ENCODE measurements around the gene CIROP.
A peak's percentile ranks its signal among the peaks of the same experiment; 100 is the strongest.
"Not testable (repeated sequence)": the region's sequence is repeated elsewhere in the genome, so short reads cannot be mapped to it uniquely, and the experiment has no call there.

Gene CIROP

DNA sequence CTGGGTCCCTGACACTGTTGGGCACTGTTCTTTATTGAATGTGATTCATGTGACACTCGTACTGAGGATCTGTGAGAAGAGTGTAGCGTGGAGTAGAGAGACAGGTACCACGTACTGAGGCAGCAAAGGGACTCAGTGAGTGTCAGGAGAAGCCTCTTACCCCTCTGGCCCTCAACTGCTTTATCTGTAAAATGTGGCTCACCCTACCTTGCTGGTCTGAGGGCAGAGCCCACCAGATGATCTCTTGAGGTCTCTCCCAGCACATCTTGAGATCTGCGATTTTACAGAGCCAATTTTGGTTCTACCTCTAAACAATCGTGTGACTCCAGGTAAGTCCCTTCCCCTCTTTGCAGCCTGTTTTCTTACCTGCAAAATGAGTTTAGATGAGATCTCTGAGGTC is 11.1 kb upstream of the CIROP start:
- FAIRE-seq (no peak), DNase-seq (ENCODE audit: insufficient read length, low spot score) (no peak)
- TF ChIP-seq TAF1 (IDR thresholded peaks at IDR 0.05; ENCODE audit: low read depth, low read length) (no peak), PAX5 (IDR thresholded peaks at IDR 0.05; ENCODE audit: insufficient read depth, low read length, severe bottlenecking) (no peak), POLR2A (IDR thresholded peaks at IDR 0.05; ENCODE audit: low read depth, low read length) (no peak), POU2F2 (IDR thresholded peaks at IDR 0.05; ENCODE audit: low read depth, low read length) (no peak), SPI1 (IDR thresholded peaks at IDR 0.05; ENCODE audit: low read depth, low read length) (no peak), POLR2AphosphoS5 (IDR thresholded peaks at IDR 0.05; ENCODE audit: low read depth, low read length) (no peak)

DNA sequence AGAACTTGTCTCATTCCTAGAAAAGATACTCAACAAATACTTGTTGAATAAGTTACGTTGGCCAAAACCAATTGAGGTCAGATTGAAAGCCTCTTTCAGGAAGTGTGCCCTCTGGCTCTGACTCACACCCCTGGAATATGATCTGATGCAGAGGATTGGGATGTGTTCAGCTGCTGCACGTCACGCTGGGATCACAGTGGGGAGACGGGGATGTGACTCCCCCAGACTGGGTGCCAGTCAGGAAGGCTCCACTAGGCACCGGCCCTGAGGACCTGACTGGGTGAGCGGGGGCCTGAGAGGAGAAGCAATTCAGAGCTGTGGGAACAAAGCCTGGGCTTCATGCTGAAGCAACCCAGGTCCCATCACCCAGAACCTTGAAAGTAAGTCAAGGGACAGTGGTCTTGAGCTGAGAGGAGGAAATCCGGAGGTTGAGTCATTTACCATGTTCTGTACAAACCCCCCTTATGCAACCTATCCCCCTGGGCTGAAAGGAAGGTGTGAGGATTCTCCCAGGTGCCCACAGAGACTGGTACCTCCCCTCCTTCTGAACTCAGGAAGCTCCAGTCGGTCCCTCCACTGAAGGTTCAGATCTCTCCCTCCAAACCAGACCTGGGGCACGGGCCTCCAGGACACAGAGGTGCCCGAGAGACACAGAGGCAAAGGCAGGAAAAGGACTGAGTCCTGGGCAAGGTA is 10.4 kb upstream of the CIROP start:
- no peak for DNase-seq (ENCODE audit: insufficient read length, low spot score)
- no peak for FAIRE-seq
- TF ChIP-seq TAF1 (IDR thresholded peaks at IDR 0.05; ENCODE audit: low read depth, low read length), result no peak
- TF ChIP-seq SPI1 (IDR thresholded peaks at IDR 0.05; ENCODE audit: low read depth, low read length), result peak; percentile 36
- no peak for TF ChIP-seq POU2F2 (IDR thresholded peaks at IDR 0.05; ENCODE audit: low read depth, low read length)

DNA sequence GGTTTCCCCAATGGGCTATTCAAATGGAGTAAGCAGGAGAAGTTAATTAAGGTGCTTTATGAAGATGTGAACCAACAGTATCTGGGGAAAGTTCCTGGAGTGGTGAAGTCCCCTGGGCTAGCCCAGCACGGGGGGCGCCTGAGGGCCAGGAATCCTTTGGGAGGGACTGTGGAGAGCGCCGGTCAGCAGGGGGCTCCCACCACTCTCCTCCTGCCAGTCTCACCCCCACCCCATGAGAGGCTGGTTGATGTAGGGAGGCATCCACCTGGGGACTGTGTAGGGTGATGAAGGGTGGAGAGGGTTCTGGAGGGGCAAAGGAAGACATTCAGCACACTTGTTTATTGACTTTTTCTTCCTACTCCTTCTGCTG is 9.9 kb upstream of the CIROP start:
- no peak for TF ChIP-seq POLR2A (IDR thresholded peaks at IDR 0.05; ENCODE audit: low read depth, low read length)
- TF ChIP-seq POLR2AphosphoS5 (IDR thresholded peaks at IDR 0.05; ENCODE audit: low read depth, low read length), result no peak
- TF ChIP-seq POU2F2 (IDR thresholded peaks at IDR 0.05; ENCODE audit: low read depth, low read length), result no peak
- no peak for TF ChIP-seq SPI1 (IDR thresholded peaks at IDR 0.05; ENCODE audit: low read depth, low read length)
- TF ChIP-seq PAX5 (IDR thresholded peaks at IDR 0.05; ENCODE audit: insufficient read depth, low read length, severe bottlenecking), result no peak
- no peak for TF ChIP-seq TAF1 (IDR thresholded peaks at IDR 0.05; ENCODE audit: low read depth, low read length)
- DNase-seq (ENCODE audit: insufficient read length, low spot score) (no peak), FAIRE-seq (no peak)

DNA sequence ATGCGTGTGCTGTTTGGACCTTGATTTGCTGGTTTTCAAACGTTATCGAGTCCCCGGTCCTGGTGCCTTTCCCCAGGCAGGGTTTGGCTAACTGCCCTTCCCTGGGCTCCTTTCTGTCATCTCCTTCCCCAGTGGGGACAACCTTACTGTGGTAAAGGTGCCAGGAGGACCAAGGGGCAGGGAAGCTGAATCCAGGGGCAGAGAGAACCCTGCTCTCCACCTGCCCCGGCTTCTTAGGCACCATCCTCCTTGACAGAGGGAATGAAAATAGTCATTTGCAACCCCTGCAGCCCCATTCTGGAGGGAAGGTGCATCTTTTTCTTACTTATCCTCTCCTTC is 9.3 kb upstream of the CIROP start:
- TF ChIP-seq TAF1 (IDR thresholded peaks at IDR 0.05; ENCODE audit: low read depth, low read length) (no peak), PAX5 (IDR thresholded peaks at IDR 0.05; ENCODE audit: insufficient read depth, low read length, severe bottlenecking) (no peak), POU2F2 (IDR thresholded peaks at IDR 0.05; ENCODE audit: low read depth, low read length) (no peak), POLR2AphosphoS5 (IDR thresholded peaks at IDR 0.05; ENCODE audit: low read depth, low read length) (no peak), POLR2A (IDR thresholded peaks at IDR 0.05; ENCODE audit: low read depth, low read length) (no peak), SPI1 (IDR thresholded peaks at IDR 0.05; ENCODE audit: low read depth, low read length) (no peak)
- DNase-seq (ENCODE audit: insufficient read length, low spot score) (no peak), FAIRE-seq (no peak)

DNA sequence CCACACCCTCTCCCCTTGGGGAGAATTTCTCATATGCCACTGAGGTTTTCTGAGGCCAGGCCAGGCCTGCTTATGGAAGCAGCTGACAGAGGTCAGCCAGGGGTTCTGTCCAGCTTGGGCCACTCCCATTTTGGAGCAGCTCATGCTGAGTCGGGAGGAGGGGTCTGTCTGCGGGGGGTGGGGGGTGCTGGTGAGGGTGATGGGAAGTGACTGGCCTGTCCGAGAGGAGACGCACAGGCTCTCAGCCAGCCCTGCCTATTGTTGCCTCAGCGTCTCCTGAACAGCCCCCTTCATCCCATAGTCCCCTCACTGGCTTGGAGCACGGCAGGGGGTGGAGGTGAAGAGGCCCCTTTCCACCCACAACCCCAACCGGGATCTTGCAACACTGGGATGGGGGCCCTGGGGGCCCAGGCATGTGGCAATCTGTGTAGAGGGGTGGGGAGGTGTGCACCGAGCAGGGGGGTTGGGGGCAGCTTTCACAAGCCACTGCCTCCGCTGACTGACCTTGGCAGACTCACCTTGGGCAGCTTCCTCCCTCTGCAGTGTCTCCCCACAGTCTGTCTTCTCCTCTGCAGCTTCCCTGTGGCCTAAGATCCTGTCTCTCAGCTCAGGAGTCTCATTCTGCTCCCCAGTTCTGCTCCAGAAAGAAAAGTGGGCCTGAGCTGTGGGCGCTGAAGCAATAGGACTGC is 8.8 kb upstream of the CIROP start:
- DNase-seq (ENCODE audit: insufficient read length, low spot score), result no peak
- TF ChIP-seq SPI1 (IDR thresholded peaks at IDR 0.05; ENCODE audit: low read depth, low read length), result no peak
- TF ChIP-seq POLR2AphosphoS5 (IDR thresholded peaks at IDR 0.05; ENCODE audit: low read depth, low read length), result no peak
- TF ChIP-seq TAF1 (IDR thresholded peaks at IDR 0.05; ENCODE audit: low read depth, low read length), result no peak
- TF ChIP-seq PAX5 (IDR thresholded peaks at IDR 0.05; ENCODE audit: insufficient read depth, low read length, severe bottlenecking), result no peak
- no peak for TF ChIP-seq POU2F2 (IDR thresholded peaks at IDR 0.05; ENCODE audit: low read depth, low read length)
- TF ChIP-seq POLR2A (IDR thresholded peaks at IDR 0.05; ENCODE audit: low read depth, low read length), result no peak
- FAIRE-seq, result no peak

DNA sequence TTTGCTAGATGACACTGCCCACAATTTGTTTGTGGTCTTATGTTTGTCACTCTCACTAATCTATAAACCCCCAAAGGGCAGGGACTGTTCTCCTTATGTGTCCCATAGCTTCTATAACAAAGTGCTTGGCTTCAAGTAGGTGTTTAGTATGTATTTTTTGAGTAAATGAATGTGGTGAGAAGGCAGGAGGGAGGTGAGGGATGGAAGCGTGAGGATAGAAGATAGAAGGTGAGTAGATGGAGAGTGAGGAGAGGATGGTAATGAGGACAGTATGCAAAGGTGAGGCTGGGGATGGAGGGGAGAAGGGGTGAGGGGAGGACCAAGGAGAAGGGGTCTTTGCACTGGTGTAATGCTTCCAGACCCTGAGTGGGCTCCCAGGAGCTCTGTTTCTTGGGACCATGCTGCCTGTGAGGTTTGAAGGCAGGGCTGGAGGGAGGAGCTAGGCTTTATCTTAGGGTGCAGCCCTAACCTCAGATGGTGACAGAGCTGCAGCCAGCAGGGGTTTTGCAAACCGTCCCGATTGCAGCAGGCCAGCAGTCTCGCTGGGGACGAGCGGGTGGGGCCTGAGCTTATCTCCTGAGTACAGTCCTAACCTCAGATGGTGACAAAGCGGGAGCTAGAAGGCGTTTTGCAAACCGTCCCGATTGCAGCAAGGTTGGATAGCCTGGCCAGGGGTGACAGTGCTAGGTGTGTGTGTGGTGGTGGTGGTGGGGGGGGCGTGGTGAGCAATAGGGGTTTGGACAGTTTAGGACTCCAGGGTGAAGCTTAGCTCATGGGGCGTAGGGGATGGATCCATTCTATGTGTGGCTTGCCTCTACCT is 7.8 kb upstream of the CIROP start:
- FAIRE-seq (no peak), DNase-seq (ENCODE audit: insufficient read length, low spot score) (no peak)
- TF ChIP-seq POLR2AphosphoS5 (IDR thresholded peaks at IDR 0.05; ENCODE audit: low read depth, low read length), result no peak
- no peak for TF ChIP-seq SPI1 (IDR thresholded peaks at IDR 0.05; ENCODE audit: low read depth, low read length)
- TF ChIP-seq POLR2A (IDR thresholded peaks at IDR 0.05; ENCODE audit: low read depth, low read length), result no peak
- TF ChIP-seq PAX5 (IDR thresholded peaks at IDR 0.05; ENCODE audit: insufficient read depth, low read length, severe bottlenecking), result no peak
- TF ChIP-seq TAF1 (IDR thresholded peaks at IDR 0.05; ENCODE audit: low read depth, low read length), result no peak
- no peak for TF ChIP-seq POU2F2 (IDR thresholded peaks at IDR 0.05; ENCODE audit: low read depth, low read length)

DNA sequence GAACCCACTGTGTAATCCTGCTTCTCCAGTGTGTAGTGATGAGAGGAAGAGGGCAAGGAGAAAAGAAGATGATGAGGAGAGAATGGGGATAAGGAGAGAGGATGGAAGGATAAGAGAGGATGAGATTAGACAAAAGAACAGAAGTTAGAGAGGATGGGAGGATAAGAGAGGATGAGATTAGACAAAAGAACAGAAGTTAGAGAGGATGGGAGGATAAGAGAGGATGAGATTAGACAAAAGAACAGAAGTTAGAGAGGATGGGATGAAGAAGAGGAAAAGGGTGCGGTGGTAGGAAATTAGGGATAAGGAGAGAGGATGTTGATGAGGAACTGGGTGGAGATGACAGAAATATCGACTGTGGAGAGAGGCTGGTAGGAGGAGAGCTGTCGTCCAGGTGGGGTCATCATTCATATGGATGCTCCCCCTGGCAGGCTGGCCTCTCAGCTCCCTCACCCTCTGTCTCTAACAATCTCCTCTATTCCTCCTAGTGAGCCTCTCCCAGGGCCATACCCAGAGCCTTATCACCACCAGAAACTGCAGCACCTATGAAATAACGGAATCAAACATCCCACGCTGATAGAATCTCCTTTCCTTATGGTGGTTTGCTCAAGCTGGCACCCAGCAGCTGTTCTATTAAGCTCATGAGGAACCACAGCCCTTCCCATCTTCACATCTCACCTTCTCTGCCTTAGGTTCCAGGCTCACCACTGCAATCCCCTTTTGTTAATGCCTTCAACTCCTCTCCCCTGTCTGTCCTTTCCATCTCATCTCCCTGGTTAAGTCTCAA is 6.0 kb upstream of the CIROP start:
- no peak for TF ChIP-seq SPI1 (IDR thresholded peaks at IDR 0.05; ENCODE audit: low read depth, low read length)
- no peak for TF ChIP-seq PAX5 (IDR thresholded peaks at IDR 0.05; ENCODE audit: insufficient read depth, low read length, severe bottlenecking)
- no peak for TF ChIP-seq POLR2A (IDR thresholded peaks at IDR 0.05; ENCODE audit: low read depth, low read length)
- no peak for TF ChIP-seq TAF1 (IDR thresholded peaks at IDR 0.05; ENCODE audit: low read depth, low read length)
- TF ChIP-seq POU2F2 (IDR thresholded peaks at IDR 0.05; ENCODE audit: low read depth, low read length), result no peak
- TF ChIP-seq POLR2AphosphoS5 (IDR thresholded peaks at IDR 0.05; ENCODE audit: low read depth, low read length), result no peak
- no peak for FAIRE-seq
- no peak for DNase-seq (ENCODE audit: insufficient read length, low spot score)

DNA sequence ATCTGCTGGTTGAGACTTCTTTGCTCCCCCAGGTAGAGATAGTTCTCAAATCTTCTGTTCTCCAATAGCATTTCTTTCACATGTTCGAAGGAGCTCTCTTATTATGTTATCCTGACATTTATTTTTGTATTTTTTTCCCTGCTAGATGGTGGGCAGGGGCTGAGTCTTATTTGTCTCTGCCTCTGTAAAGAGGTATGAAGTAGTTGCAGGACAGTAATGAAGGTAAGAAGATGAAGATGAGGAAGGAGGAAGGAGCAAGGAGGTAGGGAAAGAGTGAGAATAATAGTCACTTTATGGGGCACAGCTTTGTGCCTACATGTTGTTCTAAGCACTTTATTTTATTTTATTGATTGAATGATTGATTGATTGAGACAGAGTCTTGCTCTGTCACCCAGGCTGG is 5.0 kb upstream of the CIROP start:
- FAIRE-seq (no peak), DNase-seq (ENCODE audit: insufficient read length, low spot score) (no peak)
- TF ChIP-seq SPI1 (IDR thresholded peaks at IDR 0.05; ENCODE audit: low read depth, low read length), result no peak
- TF ChIP-seq TAF1 (IDR thresholded peaks at IDR 0.05; ENCODE audit: low read depth, low read length), result no peak
- no peak for TF ChIP-seq POLR2A (IDR thresholded peaks at IDR 0.05; ENCODE audit: low read depth, low read length)
- TF ChIP-seq PAX5 (IDR thresholded peaks at IDR 0.05; ENCODE audit: insufficient read depth, low read length, severe bottlenecking), result no peak
- TF ChIP-seq POU2F2 (IDR thresholded peaks at IDR 0.05; ENCODE audit: low read depth, low read length), result no peak
- no peak for TF ChIP-seq POLR2AphosphoS5 (IDR thresholded peaks at IDR 0.05; ENCODE audit: low read depth, low read length)

DNA sequence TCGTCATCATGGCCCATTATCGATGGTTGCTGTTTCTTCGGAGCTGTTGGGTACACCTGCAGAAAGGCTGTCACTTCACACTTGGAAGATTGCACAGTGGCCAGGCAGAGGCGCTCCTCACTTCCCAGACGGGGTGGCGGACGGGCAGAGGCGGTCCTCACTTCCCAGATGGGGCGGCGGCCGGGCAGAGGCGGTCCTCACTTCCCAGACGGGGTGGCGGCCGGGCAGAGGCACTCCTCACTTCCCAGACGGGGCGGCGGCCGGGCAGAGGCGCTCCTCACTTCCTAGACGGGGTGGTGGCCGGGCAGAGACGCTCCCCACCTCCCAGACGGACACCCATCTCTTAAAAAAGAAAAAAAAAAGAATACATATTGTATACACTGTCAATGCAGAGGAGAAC is 3.4 kb upstream of the CIROP start:
- not testable (repeated sequence) for DNase-seq (ENCODE audit: insufficient read length, low spot score); FAIRE-seq

DNA sequence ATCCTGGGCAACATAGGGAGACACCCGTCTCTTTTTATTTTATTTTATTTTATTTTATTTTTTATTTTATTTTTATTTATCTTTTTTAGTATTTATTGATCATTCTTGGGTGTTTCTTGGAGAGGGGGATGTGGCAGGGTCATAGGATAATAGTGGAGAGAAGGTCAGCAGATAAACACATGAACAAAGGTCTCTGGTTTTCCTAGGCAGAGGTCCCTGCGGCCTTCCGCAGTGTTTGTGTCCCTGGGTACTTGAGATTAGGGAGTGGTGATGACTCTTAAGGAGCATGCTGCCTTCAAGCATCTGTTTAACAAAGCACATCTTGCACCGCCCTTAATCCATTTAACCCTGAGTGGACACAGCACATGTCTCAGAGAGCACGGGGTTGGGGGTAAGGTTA is 2.8 kb upstream of the CIROP start:
- FAIRE-seq; DNase-seq (ENCODE audit: insufficient read length, low spot score): not testable (repeated sequence)
